Panc1 (cell line): ENCODE data around the gene LGALS16. TPM values are rescaled to one million over a fixed set of nuclear protein-coding genes. Genes with fewer than 3 reads are reported as not detected.
A peak's percentile ranks its signal among the peaks of the same experiment; 100 is the strongest.

Experiments used
- ATAC-seq: fragments of 200-7000 bp; cut with Tn5 transposase; 2 replicates; pipeline ENCODE4 v1.9.1; 2020; ENCODE audit warnings: mild to moderate bottlenecking, moderate library complexity
- BruUV-seq: library from RNA; stranded (reverse); fragments of 400-500 nt; replicated peaks from 2 replicates; lab custom pipeline; 2021; lab: Mats Ljungman, UMichigan
- CTCF ChIA-PET: fragments of 300-600 bp; sonication (Branson Sonifier 250); formaldehyde crosslinking; loops from one replicate; lab custom pipeline; 2022; ENCODE audit warnings: antibody characterized with exemption; lab: Charles Lee
- POLR2A ChIA-PET: fragments of 300-600 bp; sonication (Branson Sonifier 250); formaldehyde crosslinking; loops from one replicate; lab custom pipeline; 2022; ENCODE audit warnings: antibody characterized with exemption; lab: Charles Lee
- DNase-seq: peaks from one replicate; pipeline ENCODE4 v3.0.0-alpha.2; 2010; ENCODE audit warnings: low read depth, low spot score
- H3K27ac ChIP-seq: 2 replicates; pipeline ENCODE4 v1.5.1; 2011; ENCODE audit warnings: mild to moderate bottlenecking, low read length, inconsistent platforms
- H3K27me3 ChIP-seq: fragments of 200-500 bp; sonication (Bioruptor generic); 2 replicates; pipeline ENCODE4 v1.6.0; 2014; ENCODE audit warnings: low read length, inconsistent platforms; ENCODE audit not compliant: control insufficient read depth, insufficient read depth
- H3K36me3 ChIP-seq: fragments of 200-500 bp; sonication (Bioruptor generic); 2 replicates; pipeline ENCODE4 v1.5.1; 2014; ENCODE audit warnings: inconsistent platforms, mild to moderate bottlenecking, low read length, moderate library complexity; ENCODE audit not compliant: control insufficient read depth, insufficient read depth
- H3K4me1 ChIP-seq: 2 replicates; pipeline ENCODE4 v1.5.1; 2011; ENCODE audit warnings: inconsistent platforms, mild to moderate bottlenecking, low read length, moderate library complexity; ENCODE audit not compliant: control insufficient read depth, insufficient read depth
- H3K4me3 ChIP-seq, 2 experiments: 2 replicates each; pipeline ENCODE4 v1.5.1; 2011 to 2012; ENCODE audit warnings: low read depth in 2 of 2, low read length in 2 of 2, mild to moderate bottlenecking in 2 of 2, inconsistent platforms in 1 of 2, moderate library complexity in 1 of 2
- H3K9me3 ChIP-seq: fragments of 200-500 bp; sonication (Bioruptor generic); 2 replicates; pipeline ENCODE4 v1.5.1; 2014; ENCODE audit warnings: low read depth, mild to moderate bottlenecking, inconsistent platforms, low read length, moderate library complexity; ENCODE audit not compliant: control insufficient read depth, insufficient read depth
- POLR2AphosphoS5 ChIP-seq: IDR thresholded peaks from 2 replicates; pipeline ENCODE4 v1.6.1; 2012; ENCODE audit warnings: mild to moderate bottlenecking, low read depth, low read length, moderate library complexity
- SIN3A ChIP-seq: IDR thresholded peaks from 2 replicates; pipeline ENCODE4 v1.6.1; 2012; ENCODE audit warnings: low read depth, mild to moderate bottlenecking, low read length, moderate library complexity, borderline replicate concordance; ENCODE audit not compliant: insufficient read depth
- TCF7L2 ChIP-seq: IDR thresholded peaks from 2 replicates; pipeline ENCODE4 v1.6.1; 2011; ENCODE audit warnings: mild to moderate bottlenecking, low read depth, low read length, inconsistent platforms
- in situ Hi-C: cut with HindIII; loops from 2 replicates; pipeline ENCODE4 v1.10.0; 2016; ENCODE audit warnings: low sequenced_read_pairs, low pct_unique_long_range_greater_than_20kb
- intact Hi-C: fragments of 100-400 bp; cut with micrococcal nuclease; formaldehyde crosslinking; loops from one replicate; pipeline ENCODE4 v1.10.0; 2022; ENCODE audit not compliant: unreplicated experiment
- total RNA-seq: library from RNA; stranded (reverse); gene quantifications from one replicate; pipeline ENCODE4 v1.2.1, GENCODE V29; 2021; ENCODE audit not compliant: unreplicated experiment
- TF ChIP-seq, protein P1 (sequence below): fragments of 450-650 bp; IDR thresholded peaks from 2 replicates; pipeline ENCODE4 v1.5.1; 2017; ENCODE audit warnings: mild to moderate bottlenecking
- TF ChIP-seq, protein P2 (sequence below), 2 experiments: IDR thresholded peaks; 2 replicates each; pipeline ENCODE4 v1.6.1; 2011 to 2012; ENCODE audit warnings: low read depth in 2 of 2, control low read depth in 1 of 2, low read length in 1 of 2, mild to moderate bottlenecking in 1 of 2, moderate library complexity in 1 of 2; ENCODE audit not compliant: insufficient read depth in 1 of 2

LGALS16 gene
- total RNA-seq, 1 experiment from 2014 or later: not detected

DNA sequence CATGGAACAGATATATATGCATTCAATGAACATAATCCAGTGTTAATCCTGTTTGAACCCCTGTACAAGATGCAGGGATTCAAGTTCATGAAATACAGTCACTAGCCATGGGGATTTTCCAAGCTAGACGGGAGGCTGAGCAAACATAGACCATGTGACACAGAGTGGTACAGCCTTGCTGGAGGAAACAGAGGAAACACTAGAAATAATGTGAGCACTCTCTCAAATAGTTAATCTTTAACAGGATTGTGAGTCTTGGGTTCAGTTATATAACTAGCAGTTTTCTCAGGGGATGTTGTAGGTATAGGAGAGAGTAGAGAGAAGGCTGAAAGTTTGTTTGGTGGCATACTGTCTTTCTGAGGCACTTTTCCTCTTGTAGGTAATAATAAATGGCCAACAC lies 13.9 kb upstream of the LGALS16 start:
- TF ChIP-seq, protein P1, sequence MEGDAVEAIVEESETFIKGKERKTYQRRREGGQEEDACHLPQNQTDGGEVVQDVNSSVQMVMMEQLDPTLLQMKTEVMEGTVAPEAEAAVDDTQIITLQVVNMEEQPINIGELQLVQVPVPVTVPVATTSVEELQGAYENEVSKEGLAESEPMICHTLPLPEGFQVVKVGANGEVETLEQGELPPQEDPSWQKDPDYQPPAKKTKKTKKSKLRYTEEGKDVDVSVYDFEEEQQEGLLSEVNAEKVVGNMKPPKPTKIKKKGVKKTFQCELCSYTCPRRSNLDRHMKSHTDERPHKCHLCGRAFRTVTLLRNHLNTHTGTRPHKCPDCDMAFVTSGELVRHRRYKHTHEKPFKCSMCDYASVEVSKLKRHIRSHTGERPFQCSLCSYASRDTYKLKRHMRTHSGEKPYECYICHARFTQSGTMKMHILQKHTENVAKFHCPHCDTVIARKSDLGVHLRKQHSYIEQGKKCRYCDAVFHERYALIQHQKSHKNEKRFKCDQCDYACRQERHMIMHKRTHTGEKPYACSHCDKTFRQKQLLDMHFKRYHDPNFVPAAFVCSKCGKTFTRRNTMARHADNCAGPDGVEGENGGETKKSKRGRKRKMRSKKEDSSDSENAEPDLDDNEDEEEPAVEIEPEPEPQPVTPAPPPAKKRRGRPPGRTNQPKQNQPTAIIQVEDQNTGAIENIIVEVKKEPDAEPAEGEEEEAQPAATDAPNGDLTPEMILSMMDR: peak; percentile 40; the same call in 1 of the 2 replicates
- TF ChIP-seq POLR2AphosphoS5 (no peak), SIN3A (no peak), TCF7L2 (no peak)
- TF ChIP-seq, protein P2, sequence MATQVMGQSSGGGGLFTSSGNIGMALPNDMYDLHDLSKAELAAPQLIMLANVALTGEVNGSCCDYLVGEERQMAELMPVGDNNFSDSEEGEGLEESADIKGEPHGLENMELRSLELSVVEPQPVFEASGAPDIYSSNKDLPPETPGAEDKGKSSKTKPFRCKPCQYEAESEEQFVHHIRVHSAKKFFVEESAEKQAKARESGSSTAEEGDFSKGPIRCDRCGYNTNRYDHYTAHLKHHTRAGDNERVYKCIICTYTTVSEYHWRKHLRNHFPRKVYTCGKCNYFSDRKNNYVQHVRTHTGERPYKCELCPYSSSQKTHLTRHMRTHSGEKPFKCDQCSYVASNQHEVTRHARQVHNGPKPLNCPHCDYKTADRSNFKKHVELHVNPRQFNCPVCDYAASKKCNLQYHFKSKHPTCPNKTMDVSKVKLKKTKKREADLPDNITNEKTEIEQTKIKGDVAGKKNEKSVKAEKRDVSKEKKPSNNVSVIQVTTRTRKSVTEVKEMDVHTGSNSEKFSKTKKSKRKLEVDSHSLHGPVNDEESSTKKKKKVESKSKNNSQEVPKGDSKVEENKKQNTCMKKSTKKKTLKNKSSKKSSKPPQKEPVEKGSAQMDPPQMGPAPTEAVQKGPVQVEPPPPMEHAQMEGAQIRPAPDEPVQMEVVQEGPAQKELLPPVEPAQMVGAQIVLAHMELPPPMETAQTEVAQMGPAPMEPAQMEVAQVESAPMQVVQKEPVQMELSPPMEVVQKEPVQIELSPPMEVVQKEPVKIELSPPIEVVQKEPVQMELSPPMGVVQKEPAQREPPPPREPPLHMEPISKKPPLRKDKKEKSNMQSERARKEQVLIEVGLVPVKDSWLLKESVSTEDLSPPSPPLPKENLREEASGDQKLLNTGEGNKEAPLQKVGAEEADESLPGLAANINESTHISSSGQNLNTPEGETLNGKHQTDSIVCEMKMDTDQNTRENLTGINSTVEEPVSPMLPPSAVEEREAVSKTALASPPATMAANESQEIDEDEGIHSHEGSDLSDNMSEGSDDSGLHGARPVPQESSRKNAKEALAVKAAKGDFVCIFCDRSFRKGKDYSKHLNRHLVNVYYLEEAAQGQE (IDR thresholded peaks at IDR 0.05; ENCODE audit: insufficient read depth in 1 of 2, low read depth in 2 of 2, low read length in 1 of 2): no peak
- H3K4me1 ChIP-seq: no peaks in the 10 kb centered on the region
- ATAC-seq (no peak), DNase-seq (no peak)
- no peaks in the 10 kb centered on the region for H3K9me3 ChIP-seq
- intact Hi-C loops (no loop called here), in situ Hi-C loops (no loop called here)
- H3K4me3 ChIP-seq: no peak overlapping the region
- H3K36me3 ChIP-seq: no peaks in the 10 kb centered on the region
- no TSS peak for BruUV-seq
- H3K27me3 ChIP-seq: peaks cover 86% of the 10 kb centered on the region
- ChIA-PET POLR2A (interaction anchor here (0.6 kb wide), 1 partner anchor 35 kb away, joined by 12 read pairs; no protein-coding TSS in a partner anchor), CTCF (interaction anchor here (0.6 kb wide), 1 partner anchor 14 kb away, joined by 3 read pairs; no protein-coding TSS in a partner anchor)
- H3K27ac ChIP-seq: no peak overlapping the region

DNA sequence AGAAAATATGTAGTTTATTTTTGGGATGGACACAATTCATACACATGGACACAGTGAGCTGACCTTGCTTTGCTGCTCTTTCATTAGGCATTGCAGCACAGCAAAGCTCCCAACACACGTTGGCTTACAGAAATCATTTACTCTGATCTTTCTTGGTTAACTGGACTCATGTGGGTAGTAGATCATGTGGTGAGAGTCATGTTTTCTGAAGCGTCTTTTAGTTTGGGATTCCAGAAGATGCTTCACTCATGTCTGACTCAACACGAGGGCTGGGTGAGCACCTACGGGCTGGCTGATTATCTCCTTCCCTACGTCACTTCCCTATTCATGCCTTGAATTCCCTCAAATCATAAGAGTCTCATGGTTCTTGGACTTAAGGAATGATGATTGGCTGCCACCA lies 12.1 kb upstream of the LGALS16 start:
- no peak overlapping the region for H3K4me3 ChIP-seq
- no peaks in the 10 kb centered on the region for H3K9me3 ChIP-seq
- H3K4me1 ChIP-seq: no peaks in the 10 kb centered on the region
- TF ChIP-seq POLR2AphosphoS5 (no peak), TCF7L2 (no peak), SIN3A (no peak)
- TF ChIP-seq, protein P1: peak; percentile 37; the same call in 1 of the 2 replicates
- TF ChIP-seq, protein P2 (IDR thresholded peaks at IDR 0.05; ENCODE audit: insufficient read depth in 1 of 2, low read depth in 2 of 2, low read length in 1 of 2): no peak
- in situ Hi-C loops: no loop called here
- BruUV-seq: no TSS peak
- H3K36me3 ChIP-seq: no peaks in the 10 kb centered on the region
- H3K27ac ChIP-seq: no peak overlapping the region
- CTCF ChIA-PET: interaction anchor here (0.5 kb wide), 1 partner anchor 55 kb away, joined by 3 read pairs; no protein-coding TSS in a partner anchor
- POLR2A ChIA-PET: no interaction called here
- intact Hi-C loops: no loop called here
- no peak for DNase-seq
- peaks cover 79% of the 10 kb centered on the region for H3K27me3 ChIP-seq
- no peak for ATAC-seq
